Sigmoid colon (tissue), 7 donors: ENCODE measurements around the gene CDH18. TPM values are rescaled to one million over a fixed set of nuclear protein-coding genes. Genes with fewer than 3 reads are reported as not detected.

Experiments
- DNase-seq: peaks from one replicate; pipeline ENCODE4 v3.0.0-alpha.2; 2019
- H3K27ac ChIP-seq, 4 donors: fragments of 200-600 bp; sonication (generic); one replicate each; pipeline ENCODE4 v1.5.1; 2016 to 2019; ENCODE audit warnings: mild to moderate bottlenecking in 1 of 4
- H3K27me3 ChIP-seq, 3 donors: fragments of 200-600 bp; sonication (generic); one replicate each; pipeline ENCODE4 v1.5.1; 2019; ENCODE audit warnings: mild to moderate bottlenecking in 1 of 3
- H3K36me3 ChIP-seq, 4 donors: fragments of 200-600 bp; sonication (generic); one replicate each; pipeline ENCODE4 v1.5.1; 2016 to 2019
- H3K4me1 ChIP-seq, 4 donors: fragments of 200-600 bp; sonication (generic); one replicate each; pipeline ENCODE4 v1.5.1; 2017 to 2019
- H3K4me3 ChIP-seq, 4 donors: fragments of 200-600 bp; sonication (generic); one replicate each; pipeline ENCODE4 v1.5.1; 2017 to 2019; ENCODE audit warnings: mild to moderate bottlenecking in 2 of 4, moderate library complexity in 1 of 4
- H3K9me3 ChIP-seq, 4 donors: fragments of 200-600 bp in 3 of 4; sonication (generic) in 3 of 4; one replicate each; pipeline versions ENCODE4 v1.5.1 to v1.6.1; 2013 to 2019
- CTCF ChIP-seq, 4 experiments: fragments of 450-650 bp in 3 of 4; fragments of 200-600 bp in 1 of 4; IDR thresholded peaks; one replicate each; pipeline ENCODE4 v1.5.1; 2016 to 2019; ENCODE audit warnings: antibody characterized with exemption in 4 of 4, mild to moderate bottlenecking in 3 of 4, moderate library complexity in 2 of 4
- EP300 ChIP-seq, 4 donors: sonication (generic); formaldehyde crosslinking; IDR thresholded peaks; one replicate each; pipeline ENCODE4 v1.6.1; 2017; ENCODE audit warnings: antibody characterized with exemption in 4 of 4
- POLR2A ChIP-seq, 2 donors: fragments of 450-650 bp; IDR thresholded peaks; one replicate each; pipeline ENCODE4 v1.6.1; 2016; ENCODE audit warnings: antibody characterized with exemption in 2 of 2, mild to moderate bottlenecking in 2 of 2, moderate library complexity in 2 of 2
- POLR2AphosphoS5 ChIP-seq, 4 donors: sonication (generic); formaldehyde crosslinking; IDR thresholded peaks; one replicate each; pipeline ENCODE4 v1.6.1; 2017; ENCODE audit warnings: antibody characterized with exemption in 4 of 4
- WGBS, 2 donors: extraction: QIAGEN DNeasy Blood & Tissue Kit; methylation state at CpG; one replicate each; pipeline ENCODE4 v1.1.7; 2013; 5-methylcytosine and 5-hydroxymethylcytosine counted together
- intact Hi-C: fragments of 100-400 bp; cut with DNase I; formaldehyde crosslinking; loops from one replicate; pipeline ENCODE4 v1.15.1; 2023
- polyA plus RNA-seq, 3 donors: library from polyadenylated mRNA; stranded (reverse); fragments of 200-250 nt; gene quantifications; one replicate each; pipeline ENCODE4 v1.2.3, GENCODE V29; 2013
- total RNA-seq, 4 donors: library from RNA; depleted of rRNA; stranded (reverse); fragments of >200 nt; gene quantifications; one replicate each; pipeline ENCODE4 v1.1.0, GENCODE V29; 2016
- donor health status: healthy with polysubstance abuse.
- donor health status: Bipolar disorder and iron deficiency.
- donor health status: healthy.

The CDH18 gene
- total and polyA plus RNA-seq, 7 donors = not detected

GRCh38 chr5:19487480-19487879 lies 500.5 kb downstream of the CDH18 start:
- Histone ChIP-seq H3K27me3 (no peaks in the 10 kb centered on the region), H3K27ac (no peak overlapping the region), H3K4me1 (no peaks in the 10 kb centered on the region), H3K4me3 (no peak overlapping the region), H3K36me3 (no peaks in the 10 kb centered on the region), H3K9me3 (no peaks in the 10 kb centered on the region)
- no peak for TF ChIP-seq POLR2AphosphoS5 (IDR thresholded peaks at IDR 0.05)
- TF ChIP-seq EP300 (IDR thresholded peaks at IDR 0.05) = no peak
- TF ChIP-seq CTCF (IDR thresholded peaks at IDR 0.05) = no peak
- TF ChIP-seq POLR2A (IDR thresholded peaks at IDR 0.05) = no peak
- no peak for DNase-seq
- intact Hi-C loops = no loop called here

GRCh38 chr5:19479562-19479961 lies 508.4 kb downstream of the CDH18 start:
- H3K36me3 ChIP-seq = no peaks in the 10 kb centered on the region
- WGBS, 2 donors = 64 to 80% methylated on average over 5 of the region's 5 CpGs
- H3K4me1 ChIP-seq = no peaks in the 10 kb centered on the region
- TF ChIP-seq EP300 (IDR thresholded peaks at IDR 0.05) (no peak), POLR2AphosphoS5 (IDR thresholded peaks at IDR 0.05) (no peak), POLR2A (IDR thresholded peaks at IDR 0.05) (no peak), CTCF (IDR thresholded peaks at IDR 0.05) (no peak)
- H3K9me3 ChIP-seq = no peaks in the 10 kb centered on the region
- H3K27me3 ChIP-seq = no peaks in the 10 kb centered on the region
- H3K4me3 ChIP-seq = no peak overlapping the region
- intact Hi-C loops = no loop called here
- no peak overlapping the region for H3K27ac ChIP-seq
- DNase-seq = no peak

- H3K4me3 ChIP-seq = no peak overlapping the region
- H3K36me3 ChIP-seq = no peaks in the 10 kb centered on the region
- intact Hi-C loops = no loop called here
- TF ChIP-seq CTCF (IDR thresholded peaks at IDR 0.05) (no peak), EP300 (IDR thresholded peaks at IDR 0.05) (no peak), POLR2AphosphoS5 (IDR thresholded peaks at IDR 0.05) (no peak), POLR2A (IDR thresholded peaks at IDR 0.05) (no peak)
- no peak for DNase-seq
- H3K27me3 ChIP-seq = no peaks in the 10 kb centered on the region
- 58 to 68% methylated on average over 1 of the region's 1 CpG for WGBS, 2 donors
- no peaks in the 10 kb centered on the region for H3K4me1 ChIP-seq
- no peak overlapping the region for H3K27ac ChIP-seq
- H3K9me3 ChIP-seq = no peaks in the 10 kb centered on the region
Observed at GRCh38 chr5:19462019-19462418, 526.0 kb downstream of the CDH18 start.

- Histone ChIP-seq H3K4me1 (no peaks in the 10 kb centered on the region), H3K9me3 (no peaks in the 10 kb centered on the region), H3K27me3 (no peaks in the 10 kb centered on the region), H3K36me3 (no peaks in the 10 kb centered on the region), H3K4me3 (no peak overlapping the region), H3K27ac (no peak overlapping the region)
- no peak for DNase-seq
- intact Hi-C loops = no loop called here
- TF ChIP-seq POLR2AphosphoS5 (IDR thresholded peaks at IDR 0.05) (no peak), CTCF (IDR thresholded peaks at IDR 0.05) (no peak)
- 86 to 91% methylated on average over 3 of the region's 3 CpGs for WGBS, 2 donors
Observed at GRCh38 chr5:19424506-19424905, 563.5 kb downstream of the CDH18 start.
